Endothelial cell of umbilical vein (primary cell): ENCODE measurements around the gene ERMAP. TPM values are rescaled to one million over a fixed set of nuclear protein-coding genes. Genes with fewer than 3 reads are reported as not detected.

Source experiments
- BruUV-seq: library from RNA; stranded (reverse); fragments of 400-500 nt; replicated peaks from 2 replicates; lab custom pipeline; 2021; lab: Mats Ljungman, UMichigan
- CTCF ChIA-PET: fragments of 300-600, 350-600 bp; sonication (Branson Sonifier 250); formaldehyde crosslinking; loops from one replicate; lab custom pipeline; 2021; ENCODE audit warnings: antibody characterized with exemption, inconsistent platforms; lab: Charles Lee
- POLR2A ChIA-PET: fragments of 300-600, 350-600 bp; sonication (Branson Sonifier 250); formaldehyde crosslinking; loops from one replicate; lab custom pipeline; 2021; ENCODE audit warnings: antibody characterized with exemption, inconsistent platforms; lab: Charles Lee
- DNase-seq: peaks from one replicate; pipeline ENCODE4 v3.0.0-alpha.2; 2011; ENCODE audit warnings: low read depth, low spot score
- FAIRE-seq: peaks from 2 replicates; lab custom pipeline; 2011; peaks lifted over from hg19 to GRCh38; lab: Jason Lieb, UNC
- H2AFZ ChIP-seq: 2 replicates; pipeline ENCODE4 v1.6.0; 2012; ENCODE audit warnings: low read depth, low read length, control low read depth, inconsistent platforms
- H3K27ac ChIP-seq: 2 replicates; pipeline ENCODE4 v1.5.1; 2011; ENCODE audit warnings: low read depth, mild to moderate bottlenecking, control low read depth, low read length, moderate library complexity; ENCODE audit not compliant: insufficient read depth
- H3K27me3 ChIP-seq, 2 experiments: 2 replicates each; pipeline versions ENCODE4 v1.6.0 to v1.6.1; 2011; ENCODE audit warnings: low read length in 2 of 2, mixed read lengths in 1 of 2; ENCODE audit not compliant: control insufficient read depth in 2 of 2, insufficient read depth in 2 of 2
- H3K36me3 ChIP-seq, 2 experiments: 2 replicates in 1 of 2; 3 replicates in 1 of 2; pipeline ENCODE4 v1.5.1; 2011; ENCODE audit warnings: low read length in 2 of 2, mild to moderate bottlenecking in 1 of 2, moderate library complexity in 1 of 2; ENCODE audit not compliant: control insufficient read depth in 2 of 2, insufficient read depth in 2 of 2; ENCODE audit errors: extremely low read depth in 1 of 2
- H3K4me1 ChIP-seq: 3 replicates; pipeline ENCODE4 v1.5.1; 2011; ENCODE audit warnings: mild to moderate bottlenecking, low read length; ENCODE audit not compliant: control insufficient read depth, insufficient read depth; ENCODE audit errors: extremely low read depth
- H3K4me2 ChIP-seq: 2 replicates; pipeline ENCODE4 v1.6.1; 2011; ENCODE audit warnings: low read length, control low read depth, mixed read lengths; ENCODE audit not compliant: insufficient read depth
- H3K4me3 ChIP-seq, 3 experiments: fragments of 200-600 bp in 1 of 3; sonication (generic), shearing (Covaris generic) in 1 of 3; replicated peaks in 1 of 3; 2 replicates each; pipeline ENCODE4 v1.5.1; 2011 to 2016; ENCODE audit warnings: control low read depth in 3 of 3, low read length in 3 of 3, mild to moderate bottlenecking in 2 of 3, inconsistent platforms in 1 of 3, low read depth in 1 of 3, moderate library complexity in 1 of 3; ENCODE audit not compliant: insufficient read depth in 1 of 3
- H3K79me2 ChIP-seq: 2 replicates; pipeline ENCODE4 v1.6.0; 2012; ENCODE audit warnings: low read length, inconsistent platforms; ENCODE audit not compliant: control insufficient read depth, insufficient read depth
- H3K9ac ChIP-seq: replicated peaks from 2 replicates; pipeline ENCODE3; 2011; ENCODE audit warnings: low read length, control low read depth; ENCODE audit not compliant: insufficient read depth; ENCODE audit errors: extremely low read depth
- H3K9me1 ChIP-seq: replicated peaks from 3 replicates; pipeline ENCODE4 v1.6.0; 2011; ENCODE audit warnings: mild to moderate bottlenecking, low read length; ENCODE audit not compliant: control insufficient read depth, insufficient read depth; ENCODE audit errors: extremely low read depth
- H3K9me3 ChIP-seq: replicated peaks from 2 replicates; pipeline ENCODE4 v1.5.1; 2012; ENCODE audit warnings: low read length, inconsistent platforms; ENCODE audit not compliant: control insufficient read depth, insufficient read depth
- H4K20me1 ChIP-seq: replicated peaks from 2 replicates; pipeline ENCODE3; 2011; ENCODE audit warnings: mild to moderate bottlenecking, low read length; ENCODE audit not compliant: control insufficient read depth, insufficient read depth; ENCODE audit errors: extremely low read depth
- EZH2 ChIP-seq: IDR thresholded peaks from 2 replicates; pipeline ENCODE4 v1.6.1; 2012; ENCODE audit warnings: borderline replicate concordance, low read depth, mild to moderate bottlenecking, moderate library complexity, low read length, inconsistent platforms; ENCODE audit not compliant: severe bottlenecking
- FOS ChIP-seq: IDR thresholded peaks from 2 replicates; pipeline ENCODE4 v1.6.1; 2011; ENCODE audit warnings: mild to moderate bottlenecking, low read length, moderate library complexity, borderline replicate concordance; ENCODE audit not compliant: insufficient read depth
- GATA2 ChIP-seq: IDR thresholded peaks from 2 replicates; pipeline ENCODE4 v1.7.0; 2011; ENCODE audit warnings: low read depth, mild to moderate bottlenecking, moderate library complexity, mixed read lengths, low read length; ENCODE audit not compliant: insufficient read length, insufficient read depth
- JUN ChIP-seq: IDR thresholded peaks from 2 replicates; pipeline ENCODE4 v1.6.1; 2011; ENCODE audit warnings: borderline replicate concordance, low read depth; ENCODE audit not compliant: insufficient read length, insufficient read depth
- MYC ChIP-seq: IDR thresholded peaks from one replicate; pipeline ENCODE4 v1.6.1; 2011; ENCODE audit warnings: mild to moderate bottlenecking, low read depth, low read length
- POLR2A ChIP-seq: IDR thresholded peaks from 2 replicates; pipeline ENCODE4 v1.6.1; 2012; ENCODE audit warnings: low read depth, mild to moderate bottlenecking, control low read depth, low read length
- POLR2AphosphoS5 ChIP-seq: IDR thresholded peaks from 2 replicates; pipeline ENCODE4 v1.6.1; 2012; ENCODE audit warnings: low read depth, mild to moderate bottlenecking, control low read depth, low read length, moderate library complexity; ENCODE audit not compliant: insufficient read depth
- dilution Hi-C: fragments of 300-500 bp; cut with MboI; formaldehyde crosslinking; loops from one replicate; pipeline ENCODE4 v1.15.0; 2019; ENCODE audit warnings: low sequenced_read_pairs; ENCODE audit not compliant: extremely low pct_ligation_motif_present
- intact Hi-C: fragments of 100-400 bp; cut with micrococcal nuclease; formaldehyde crosslinking; loops from one replicate; pipeline ENCODE4 v1.10.0; 2022
- polyA plus RNA-seq, 4 experiments: library from polyadenylated mRNA; depleted of rRNA in 3 of 4; stranded (reverse) in 3 of 4; unstranded in 1 of 4; fragments of >200 nt; gene quantifications; 2 replicates each; pipeline versions ENCODE4 v1.2.1 to v1.2.3, GENCODE V29; 2011 to 2012; ENCODE audit warnings: missing spikeins in 1 of 4
- total RNA-seq: library from RNA; stranded (reverse); gene quantifications from 2 replicates; pipeline ENCODE4 v1.2.3, GENCODE V29; 2021
- TF ChIP-seq, protein P1 (sequence below): IDR thresholded peaks from 2 replicates; pipeline ENCODE4 v1.6.1; 2011; ENCODE audit not compliant: insufficient read depth, insufficient read length
- TF ChIP-seq, protein P2 (sequence below), 2 donors: IDR thresholded peaks; 1 replicate in 1 of 2; 2 replicates in 1 of 2; pipeline ENCODE4 v1.5.1; 2011; ENCODE audit warnings: low read length in 2 of 2, mild to moderate bottlenecking in 2 of 2, moderate library complexity in 2 of 2, control low read depth in 1 of 2, inconsistent platforms in 1 of 2, low read depth in 1 of 2; ENCODE audit not compliant: insufficient read depth in 1 of 2; ENCODE audit errors: extremely low read depth in 1 of 2

ERMAP gene
- total and polyA plus RNA-seq, 2 donors (not counting 3 experiments of a cell fraction or from before 2014, with no cell fraction given) = 7.8 to 8.6 TPM

DNA sequence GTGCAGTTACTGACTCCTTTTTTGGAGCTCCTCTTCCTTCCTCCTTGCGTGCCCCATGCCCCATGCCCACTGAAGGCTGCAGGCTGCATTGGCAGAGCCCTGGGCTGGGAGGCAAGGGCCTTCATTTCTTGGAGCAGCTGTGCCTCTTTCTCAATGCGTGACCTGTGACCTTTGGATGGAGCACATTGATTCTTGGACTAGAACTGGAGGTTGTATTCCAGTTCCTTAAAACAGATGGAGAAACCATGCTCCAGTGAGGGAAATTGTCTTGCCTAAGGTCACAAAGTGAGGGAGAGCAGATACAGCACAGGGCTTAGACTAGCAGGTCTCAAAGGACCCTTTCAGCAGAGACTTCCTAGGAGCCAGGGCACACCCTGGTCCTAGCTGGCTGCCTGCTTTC, 23.1 kb upstream of the ERMAP start:
- Histone ChIP-seq H3K36me3 (no peaks in the 10 kb centered on the region), H3K27ac (no peak overlapping the region), H3K4me1 (no peaks in the 10 kb centered on the region), H3K9ac (no peak overlapping the region), H2AFZ (no peak overlapping the region), H3K9me1 (no peaks in the 10 kb centered on the region), H3K79me2 (no peaks in the 10 kb centered on the region), H4K20me1 (no peaks in the 10 kb centered on the region), H3K4me2 (no peak overlapping the region), H3K4me3 (no peak overlapping the region), H3K9me3 (no peaks in the 10 kb centered on the region), H3K27me3 (peaks cover 2 to 8% of the 10 kb centered on the region in 2 experiments)
- POLR2A ChIA-PET = no interaction called here
- TF ChIP-seq POLR2AphosphoS5 (no peak), JUN (no peak)
- TF ChIP-seq, protein P1, sequence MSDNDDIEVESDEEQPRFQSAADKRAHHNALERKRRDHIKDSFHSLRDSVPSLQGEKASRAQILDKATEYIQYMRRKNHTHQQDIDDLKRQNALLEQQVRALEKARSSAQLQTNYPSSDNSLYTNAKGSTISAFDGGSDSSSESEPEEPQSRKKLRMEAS = no peak
- dilution Hi-C loops = no loop called here
- DNase-seq (no peak), FAIRE-seq (no peak)
- intact Hi-C loops = no loop called here
- BruUV-seq = no TSS peak
- CTCF ChIA-PET = interaction anchor here (1.5 to 2.3 kb wide), 2 partner anchors 27 to 279 kb away, joined by 6 to 11 read pairs; partner anchors contain the start of genes C1orf50 and P3H1

DNA sequence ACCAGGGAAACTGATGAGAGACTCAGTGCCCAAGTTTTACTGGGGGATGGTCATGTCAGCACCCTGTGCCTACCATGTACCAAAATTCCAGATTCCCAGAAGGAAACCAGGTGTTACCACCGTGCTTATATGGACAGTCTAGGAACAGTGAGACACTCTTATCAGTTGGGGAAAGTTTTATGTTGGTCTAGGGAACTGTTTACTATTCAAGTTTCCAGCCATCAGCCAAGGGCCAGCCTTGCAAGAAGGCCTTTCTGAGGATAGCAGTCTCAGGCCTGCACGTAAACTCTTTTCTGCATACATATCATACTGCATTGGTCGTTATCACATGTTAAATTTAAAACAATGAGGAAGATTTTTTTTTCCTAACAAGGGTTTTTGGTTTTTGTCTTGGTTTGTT, 19.5 kb upstream of the ERMAP start:
- no peaks in the 10 kb centered on the region for H3K9me3 ChIP-seq
- intact Hi-C loops = no loop called here
- FAIRE-seq = no peak
- no peaks in the 10 kb centered on the region for H3K4me1 ChIP-seq
- H2AFZ ChIP-seq = no peak overlapping the region
- dilution Hi-C loops = no loop called here
- H3K4me3 ChIP-seq = no peak overlapping the region
- no peaks in the 10 kb centered on the region for H3K79me2 ChIP-seq
- TF ChIP-seq, protein P1 = no peak
- no peak for TF ChIP-seq MYC
- TF ChIP-seq POLR2A = no peak
- no peak for TF ChIP-seq FOS
- TF ChIP-seq, protein P2, sequence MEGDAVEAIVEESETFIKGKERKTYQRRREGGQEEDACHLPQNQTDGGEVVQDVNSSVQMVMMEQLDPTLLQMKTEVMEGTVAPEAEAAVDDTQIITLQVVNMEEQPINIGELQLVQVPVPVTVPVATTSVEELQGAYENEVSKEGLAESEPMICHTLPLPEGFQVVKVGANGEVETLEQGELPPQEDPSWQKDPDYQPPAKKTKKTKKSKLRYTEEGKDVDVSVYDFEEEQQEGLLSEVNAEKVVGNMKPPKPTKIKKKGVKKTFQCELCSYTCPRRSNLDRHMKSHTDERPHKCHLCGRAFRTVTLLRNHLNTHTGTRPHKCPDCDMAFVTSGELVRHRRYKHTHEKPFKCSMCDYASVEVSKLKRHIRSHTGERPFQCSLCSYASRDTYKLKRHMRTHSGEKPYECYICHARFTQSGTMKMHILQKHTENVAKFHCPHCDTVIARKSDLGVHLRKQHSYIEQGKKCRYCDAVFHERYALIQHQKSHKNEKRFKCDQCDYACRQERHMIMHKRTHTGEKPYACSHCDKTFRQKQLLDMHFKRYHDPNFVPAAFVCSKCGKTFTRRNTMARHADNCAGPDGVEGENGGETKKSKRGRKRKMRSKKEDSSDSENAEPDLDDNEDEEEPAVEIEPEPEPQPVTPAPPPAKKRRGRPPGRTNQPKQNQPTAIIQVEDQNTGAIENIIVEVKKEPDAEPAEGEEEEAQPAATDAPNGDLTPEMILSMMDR (IDR thresholded peaks at IDR 0.05; ENCODE audit: extremely low read depth in 1 of 2, insufficient read depth in 1 of 2, low read depth in 1 of 2, low read length in 2 of 2) = no peak
- TF ChIP-seq POLR2AphosphoS5 = no peak
- TF ChIP-seq EZH2 = no peak
- TF ChIP-seq JUN = no peak
- no peak for TF ChIP-seq GATA2
- ChIA-PET CTCF (no interaction called here), POLR2A (no interaction called here)
- no peaks in the 10 kb centered on the region for H3K36me3 ChIP-seq
- H4K20me1 ChIP-seq = no peaks in the 10 kb centered on the region
- DNase-seq = no peak
- no peak overlapping the region for H3K27ac ChIP-seq
- no TSS peak for BruUV-seq
- H3K4me2 ChIP-seq = no peak overlapping the region
- H3K9me1 ChIP-seq = no peaks in the 10 kb centered on the region
- no peak overlapping the region for H3K9ac ChIP-seq
- peaks cover 2 to 8% of the 10 kb centered on the region in 2 experiments for H3K27me3 ChIP-seq
